COLO829 (cell line): ENCODE measurements around the gene XKR8.
"Not testable (repeated sequence)": the region's sequence is repeated elsewhere in the genome, so short reads cannot be mapped to it uniquely, and the experiment has no call there.

Experiments
- DNase-seq: peaks from one replicate; pipeline ENCODE4 v3.0.0; 2012; ENCODE audit warnings: low spot score

The XKR8 gene

DNA sequence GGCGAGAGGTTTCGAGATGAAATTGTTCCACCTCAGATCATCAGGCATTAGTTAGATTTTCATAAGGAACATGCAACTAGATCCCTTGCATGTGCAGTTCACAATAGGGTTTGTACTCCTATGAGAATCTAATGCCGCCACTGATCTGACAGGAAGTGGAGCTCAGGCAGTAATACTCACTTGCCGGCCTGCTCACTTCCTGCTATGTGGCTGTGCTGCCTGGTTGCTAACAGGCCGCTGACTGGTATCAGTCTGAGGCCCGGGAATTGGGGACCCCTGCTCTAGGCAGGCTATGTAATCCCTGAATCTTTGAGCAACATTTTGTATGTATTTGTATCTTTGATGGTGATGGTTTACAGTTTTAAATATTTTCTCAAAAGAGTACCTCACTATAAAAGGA is 32.5 kb downstream of the XKR8 start:
- no peak for DNase-seq

DNA sequence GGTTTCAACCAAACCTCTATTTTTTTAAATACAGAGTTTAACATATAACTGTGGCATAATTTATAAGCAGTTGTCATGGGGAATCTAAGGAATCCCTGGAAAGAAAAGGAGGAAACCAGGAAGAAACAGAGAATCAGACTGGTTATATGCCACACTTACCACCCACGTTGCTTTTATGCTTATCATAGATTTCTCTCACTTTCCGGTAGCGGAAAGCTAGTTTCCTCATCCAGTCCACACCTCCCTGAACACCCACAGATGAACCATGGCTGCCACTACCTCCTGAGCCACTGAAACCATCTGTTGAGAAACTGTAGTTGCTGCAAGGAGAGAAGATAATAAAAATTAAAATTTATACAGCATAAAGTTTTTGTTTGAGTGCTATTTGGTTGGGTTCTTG is 33.5 kb downstream of the XKR8 start:
- DNase-seq: no peak

DNA sequence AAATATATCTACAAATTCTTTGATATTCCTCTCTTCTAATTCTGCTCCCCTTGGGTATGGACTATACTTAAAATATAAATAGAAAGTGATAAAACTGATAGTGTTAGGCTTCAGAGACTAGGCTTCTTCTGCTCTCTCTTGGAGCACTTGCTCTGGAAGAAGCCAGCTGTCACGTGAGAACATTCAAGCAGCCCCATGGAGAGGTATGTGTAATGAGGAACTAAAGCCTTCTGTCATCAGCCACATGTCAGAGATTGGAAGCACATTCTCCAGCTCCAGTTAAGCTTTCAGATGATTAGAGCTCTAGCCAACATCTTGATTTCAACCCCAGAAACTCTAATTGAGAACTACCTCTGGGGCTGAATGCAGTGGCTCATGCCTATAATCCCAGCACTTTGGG is 34.3 kb downstream of the XKR8 start:
- no peak for DNase-seq

- DNase-seq: not testable (repeated sequence)
Measured at GRCh38 chr1:27994526-27994925, 34.8 kb downstream of the XKR8 start.

- no peak for DNase-seq
Measured at GRCh38 chr1:27999055-27999454, 39.3 kb downstream of the XKR8 start.

DNA sequence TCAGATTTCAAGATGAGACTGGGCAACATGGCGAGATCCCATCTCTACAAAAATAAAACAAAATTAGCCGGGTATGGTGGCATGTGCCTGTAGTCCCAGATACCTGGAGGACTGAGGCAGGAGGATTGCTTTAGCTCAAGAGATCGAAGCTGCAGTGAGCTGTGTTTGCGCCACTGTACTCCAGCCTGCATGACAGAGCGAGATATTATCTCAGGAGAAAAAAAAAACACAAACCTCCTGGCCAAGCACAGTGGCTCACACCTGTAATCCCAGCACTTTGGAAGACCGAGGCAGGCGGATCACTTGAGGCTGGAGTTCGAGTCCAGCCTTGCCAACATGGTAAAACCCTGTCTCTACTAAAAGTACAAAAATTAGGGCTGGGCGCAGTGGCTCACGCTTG is 42.8 kb downstream of the XKR8 start:
- DNase-seq: no peak

DNA sequence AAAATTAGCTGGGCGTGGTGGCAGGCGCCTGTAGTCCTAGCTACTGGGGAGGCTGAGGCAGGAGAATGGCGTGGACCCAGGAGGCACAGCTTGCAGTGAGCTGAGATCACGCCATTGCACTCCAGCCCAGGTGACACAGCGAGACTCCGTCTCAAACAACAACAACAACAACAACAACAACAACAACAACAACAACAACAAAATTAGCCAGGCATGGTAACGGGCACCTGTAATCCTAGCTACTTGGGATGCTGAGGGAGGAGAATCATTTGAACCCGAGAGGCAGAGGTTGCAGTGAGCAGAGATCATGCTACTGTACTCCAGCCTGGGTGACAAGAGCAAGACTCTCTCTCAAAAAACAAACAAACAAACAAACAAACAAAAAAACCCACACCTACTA is 43.3 kb downstream of the XKR8 start:
- DNase-seq: not testable (repeated sequence)

DNA sequence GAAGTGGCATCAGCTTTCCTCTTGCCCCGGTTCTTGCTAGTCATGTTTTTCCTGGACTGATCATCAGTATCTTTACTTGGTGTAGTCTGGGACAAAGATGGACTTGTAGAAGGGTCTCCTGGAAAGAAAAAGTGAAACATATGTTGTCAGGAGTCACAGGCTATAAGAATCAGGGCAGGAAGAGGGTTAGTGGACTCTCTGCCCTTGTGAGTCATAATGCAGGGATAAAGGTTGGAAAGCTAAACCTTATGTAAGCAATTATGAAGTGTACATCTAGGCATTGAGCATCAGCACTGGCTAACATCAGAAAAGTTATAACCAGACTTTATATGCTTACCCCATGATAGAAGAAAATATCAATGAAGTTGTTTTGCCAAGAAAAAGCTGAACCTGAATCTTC is 51.2 kb downstream of the XKR8 start:
- DNase-seq: no peak
